Measurements from ENCODE around the gene KRT83. TPM values are rescaled to one million over a fixed set of nuclear protein-coding genes. Genes with fewer than 3 reads are reported as not detected.
A peak's percentile ranks its signal among the peaks of the same experiment; 100 is the strongest.

KRT83 gene
- total RNA-seq, 1 donor from 2014 or later, result not detected

GRCh38 chr12:52333321-52333720 is 12.1 kb upstream of the KRT83 start:
- intact Hi-C loops (cut with micrococcal nuclease), result no loop called here
- peaks cover 12% of the 10 kb centered on the region for H3K27me3 Mint-ChIP-seq

GRCh38 chr12:52332381-52332780 is 11.2 kb upstream of the KRT83 start:
- Mint-ChIP-seq H3K36me3 (ENCODE audit: low read depth) (no peaks in the 10 kb centered on the region), H3K4me3 (no peak overlapping the region), H3K4me1 (peaks cover 8% of the 10 kb centered on the region), H3K9me3 (no peaks in the 10 kb centered on the region), H3K27ac (no peak overlapping the region), H3K27me3 (peaks cover 10% of the 10 kb centered on the region)
- DNase-seq, result no peak
- intact Hi-C loops (cut with micrococcal nuclease), result no loop called here

More at GRCh38 chr12:52333321-52333720, 12.1 kb upstream of the KRT83 start:
- no peak for DNase-seq
- Mint-ChIP-seq H3K4me1 (peaks cover 3% of the 10 kb centered on the region), H3K9me3 (no peaks in the 10 kb centered on the region), H3K36me3 (ENCODE audit: low read depth) (no peaks in the 10 kb centered on the region), H3K27ac (no peak overlapping the region), H3K4me3 (no peak overlapping the region)

DNA sequence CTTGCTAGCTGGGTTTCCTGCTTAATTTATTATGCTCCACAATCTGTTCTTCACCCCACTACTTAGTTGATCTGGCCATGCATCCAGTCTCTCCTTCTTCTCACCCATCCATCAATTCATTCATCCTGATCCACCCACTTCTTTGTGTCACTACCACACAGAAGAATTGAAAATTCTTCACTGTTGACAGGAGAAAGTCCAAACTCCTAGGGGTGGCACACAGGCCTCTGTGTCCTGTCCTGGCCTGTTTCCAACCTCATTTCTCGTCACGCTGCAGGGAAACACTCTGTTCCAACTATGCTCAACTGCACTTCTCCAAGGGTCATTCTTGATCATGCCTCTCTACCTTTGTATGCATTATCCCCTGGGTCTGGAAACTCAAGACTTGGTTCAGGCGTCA is 10.6 kb upstream of the KRT83 start:
- intact Hi-C loops (cut with micrococcal nuclease), result no loop called here

DNA sequence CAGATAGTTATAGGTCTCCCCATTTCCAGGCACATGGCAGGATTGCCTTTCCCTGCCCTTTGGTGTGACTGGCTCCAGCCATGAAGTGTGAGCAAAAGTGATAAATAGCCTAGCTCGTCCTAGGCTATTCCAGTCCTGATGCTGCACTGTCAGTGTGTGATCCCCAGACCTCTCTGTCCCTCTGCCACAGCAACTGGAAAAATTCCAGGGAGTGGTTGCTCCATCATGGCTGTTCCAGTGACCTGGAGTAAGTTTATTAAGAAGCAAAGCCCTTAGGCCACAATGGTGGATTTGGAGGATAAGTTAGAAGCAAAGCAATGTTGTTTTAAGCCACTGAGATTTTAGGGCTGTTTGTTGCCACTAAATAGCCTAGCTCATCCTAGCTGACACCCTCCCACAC is 9.8 kb upstream of the KRT83 start:
- Mint-ChIP-seq H3K36me3 (ENCODE audit: low read depth) (no peaks in the 10 kb centered on the region), H3K9me3 (no peaks in the 10 kb centered on the region), H3K4me3 (no peak overlapping the region), H3K27me3 (peaks cover 18% of the 10 kb centered on the region), H3K27ac (no peak overlapping the region), H3K4me1 (peaks cover 11% of the 10 kb centered on the region)
- no peak for DNase-seq
- intact Hi-C loops (cut with micrococcal nuclease), result no loop called here

More for the DNA sequence above, 10.6 kb upstream of the KRT83 start:
- Mint-ChIP-seq H3K27ac (no peak overlapping the region), H3K4me1 (peaks cover 13% of the 10 kb centered on the region), H3K36me3 (ENCODE audit: low read depth) (no peaks in the 10 kb centered on the region), H3K9me3 (no peaks in the 10 kb centered on the region), H3K4me3 (no peak overlapping the region), H3K27me3 (peaks cover 15% of the 10 kb centered on the region)
- DNase-seq, result no peak

DNA sequence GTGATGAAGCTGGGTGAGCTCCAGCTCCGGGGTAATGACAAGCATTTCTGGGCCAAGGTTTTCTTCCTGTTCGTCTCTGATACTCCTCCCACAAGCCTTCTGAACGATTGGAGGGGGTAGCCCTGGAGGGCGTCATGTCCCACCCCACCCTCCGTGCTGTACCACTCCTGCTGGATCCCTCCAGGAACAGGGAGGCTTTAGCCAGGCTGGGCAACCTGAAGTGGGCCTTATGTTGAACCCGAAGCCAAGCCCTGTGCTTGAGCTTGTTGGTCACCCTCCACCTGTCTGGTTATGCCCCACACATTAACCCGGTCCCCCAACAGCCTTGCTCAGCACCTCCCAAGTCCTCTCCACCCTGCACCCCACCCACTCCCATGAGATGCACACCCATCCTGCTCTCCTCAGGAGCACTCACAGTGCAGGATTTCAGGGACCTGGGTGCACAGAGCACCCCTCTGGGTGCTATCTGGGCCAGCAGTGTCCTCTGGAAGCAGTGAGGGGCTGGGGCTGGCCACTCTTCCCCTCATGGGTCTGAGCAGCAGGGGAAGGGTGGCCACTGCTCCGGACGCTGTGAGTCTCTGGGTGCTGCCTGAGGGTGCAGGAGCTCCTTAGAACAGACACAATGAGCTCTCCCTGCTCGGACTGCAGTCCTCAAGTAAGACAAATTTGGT is 6.8 kb upstream of the KRT83 start:
- Mint-ChIP-seq H3K27me3 (peaks cover 25% of the 10 kb centered on the region), H3K27ac (no peak overlapping the region), H3K36me3 (ENCODE audit: low read depth) (no peaks in the 10 kb centered on the region), H3K4me3 (no peak overlapping the region), H3K4me1 (peaks cover 11% of the 10 kb centered on the region), H3K9me3 (no peaks in the 10 kb centered on the region)
- intact Hi-C loops (cut with micrococcal nuclease), result loop anchor here (1.0 kb wide), 1 partner anchor 172 kb away; no protein-coding TSS in a partner anchor
- DNase-seq, result no peak

GRCh38 chr12:52327052-52327829 is 6.0 kb upstream of the KRT83 start:
- H3K27ac Mint-ChIP-seq, result no peak overlapping the region
- peaks cover 29% of the 10 kb centered on the region for H3K27me3 Mint-ChIP-seq
- intact Hi-C loops (cut with micrococcal nuclease), result loop anchor here (1.0 kb wide), 1 partner anchor 171 kb away; no protein-coding TSS in a partner anchor
- DNase-seq, result peak; percentile 91
- H3K9me3 Mint-ChIP-seq, result no peaks in the 10 kb centered on the region
- H3K4me3 Mint-ChIP-seq, result no peak overlapping the region
- H3K36me3 Mint-ChIP-seq (ENCODE audit: low read depth), result no peaks in the 10 kb centered on the region
- peaks cover 11% of the 10 kb centered on the region for H3K4me1 Mint-ChIP-seq

DNA sequence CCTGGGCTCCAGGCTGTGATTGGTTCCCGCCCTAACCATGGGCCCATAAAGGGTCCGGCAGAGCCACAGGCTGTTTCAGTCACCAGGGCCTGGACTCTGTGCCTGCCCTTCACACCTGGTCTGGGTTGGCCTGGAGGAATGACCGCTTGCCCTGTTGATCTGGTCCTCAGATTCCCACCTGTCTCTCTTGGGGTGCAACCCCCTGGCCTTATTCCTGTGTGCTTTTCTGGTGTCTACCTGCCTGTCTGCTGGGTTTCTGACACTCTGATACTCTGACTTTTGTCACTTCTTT is 2.9 kb upstream of the KRT83 start:
- Mint-ChIP-seq H3K27me3 (peaks cover 31% of the 10 kb centered on the region), H3K4me1 (peaks cover 11% of the 10 kb centered on the region), H3K4me3 (no peak overlapping the region), H3K27ac (no peak overlapping the region), H3K9me3 (no peaks in the 10 kb centered on the region), H3K36me3 (ENCODE audit: low read depth) (no peaks in the 10 kb centered on the region)
- intact Hi-C loops (cut with micrococcal nuclease), result no loop called here
- no peak for DNase-seq

DNA sequence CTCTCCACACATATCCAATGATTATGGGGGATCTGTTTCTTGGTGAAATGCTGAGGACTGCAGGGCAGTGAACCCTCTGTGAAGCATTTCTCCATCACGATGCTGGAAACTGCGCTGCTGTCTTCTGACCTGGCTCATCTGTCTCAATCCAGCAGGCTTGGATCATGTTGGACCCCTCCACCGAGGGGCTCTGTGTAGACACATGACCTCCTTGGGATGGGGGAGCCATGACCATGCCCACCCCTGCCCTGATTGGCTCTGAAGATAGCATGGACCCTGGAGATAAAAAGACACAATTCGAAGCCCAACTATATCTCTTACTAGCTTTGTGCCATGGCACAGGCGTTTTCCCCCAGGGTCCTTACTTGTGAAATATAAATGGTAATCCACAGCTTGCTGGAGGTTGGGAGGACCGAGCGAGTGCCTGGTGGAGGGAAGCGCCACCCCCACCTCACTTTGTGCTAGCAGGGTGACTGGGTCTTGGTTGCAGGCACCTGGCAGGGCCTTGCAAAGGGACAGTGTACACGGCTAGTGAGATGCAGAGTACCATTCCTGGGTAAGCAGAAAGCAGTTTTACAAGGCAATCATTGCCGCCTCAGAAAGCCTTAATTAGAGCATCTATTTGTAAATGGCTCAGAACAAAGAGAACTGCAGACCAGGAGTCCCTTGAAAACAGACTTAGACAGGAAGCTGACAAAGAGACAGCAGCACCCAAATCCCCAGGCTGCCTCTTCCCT is 2.4 kb upstream of the KRT83 start:
- Mint-ChIP-seq H3K27me3 (peaks cover 33% of the 10 kb centered on the region), H3K27ac (no peak overlapping the region), H3K4me1 (peaks cover 11% of the 10 kb centered on the region), H3K9me3 (no peaks in the 10 kb centered on the region), H3K36me3 (ENCODE audit: low read depth) (no peaks in the 10 kb centered on the region), H3K4me3 (no peak overlapping the region)
- intact Hi-C loops (cut with micrococcal nuclease), result no loop called here
- DNase-seq, result no peak

DNA sequence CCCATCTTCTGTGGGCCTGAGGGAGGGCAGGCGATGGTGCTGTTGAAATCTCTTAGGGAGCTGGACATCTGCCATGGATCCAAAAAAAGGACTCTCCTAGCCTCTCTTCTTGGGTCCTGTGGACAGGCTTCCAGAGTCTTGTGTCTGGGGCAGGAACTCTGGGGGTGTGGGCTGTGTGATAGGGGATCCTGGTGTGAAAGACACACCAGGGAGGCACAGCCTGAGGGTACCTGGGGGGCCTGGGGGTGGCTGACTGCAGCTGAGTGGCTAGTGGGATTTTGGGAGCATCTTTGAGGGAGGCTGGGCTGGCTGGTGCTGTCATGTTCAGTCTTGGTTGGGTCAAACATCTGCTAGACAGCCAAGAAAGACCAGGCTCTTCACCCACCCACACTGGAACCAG is 1.8 kb upstream of the KRT83 start:
- Mint-ChIP-seq H3K4me1 (peaks cover 11% of the 10 kb centered on the region), H3K27me3 (peaks cover 34% of the 10 kb centered on the region), H3K9me3 (no peaks in the 10 kb centered on the region), H3K36me3 (ENCODE audit: low read depth) (no peaks in the 10 kb centered on the region), H3K27ac (no peak overlapping the region), H3K4me3 (no peak overlapping the region)
- DNase-seq, result no peak
- intact Hi-C loops (cut with micrococcal nuclease), result no loop called here

DNA sequence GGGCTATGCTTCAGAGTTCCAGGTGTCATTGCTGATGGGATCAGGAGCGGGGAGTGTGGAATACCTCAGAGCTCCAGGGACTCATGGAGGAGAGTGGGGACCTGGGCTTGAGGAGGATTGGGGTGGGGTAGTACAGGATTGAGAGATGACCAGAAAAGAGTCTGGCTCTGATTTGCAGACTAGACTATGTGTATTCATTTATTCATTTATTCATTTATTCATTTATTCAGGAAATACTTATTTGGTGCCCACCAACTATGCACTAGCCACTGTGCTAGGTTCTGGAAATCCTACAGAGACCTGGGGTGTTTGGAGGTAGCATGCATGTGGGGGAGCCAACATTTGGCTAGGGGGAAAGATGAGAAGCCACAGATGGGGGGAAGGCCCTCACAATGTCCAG is 871 bp upstream of the KRT83 start:
- DNase-seq, result no peak
- intact Hi-C loops (cut with micrococcal nuclease), result no loop called here
- peaks cover 3% of the 10 kb centered on the region for H3K4me1 Mint-ChIP-seq
- peaks cover 32% of the 10 kb centered on the region for H3K27me3 Mint-ChIP-seq
- no peaks in the 10 kb centered on the region for H3K9me3 Mint-ChIP-seq
- no peak overlapping the region for H3K4me3 Mint-ChIP-seq
- no peak overlapping the region for H3K27ac Mint-ChIP-seq
- H3K36me3 Mint-ChIP-seq (ENCODE audit: low read depth), result no peaks in the 10 kb centered on the region

- H3K9me3 Mint-ChIP-seq, result no peaks in the 10 kb centered on the region
- intact Hi-C loops (cut with micrococcal nuclease), result no loop called here
- H3K4me3 Mint-ChIP-seq, result no peak overlapping the region
- no peaks in the 10 kb centered on the region for H3K4me1 Mint-ChIP-seq
- no peak overlapping the region for H3K27ac Mint-ChIP-seq
- no peaks in the 10 kb centered on the region for H3K36me3 Mint-ChIP-seq (ENCODE audit: low read depth)
- H3K27me3 Mint-ChIP-seq, result peaks cover 28% of the 10 kb centered on the region
- no peak for DNase-seq
Observed at GRCh38 chr12:52321418-52321817, 220 bp upstream of the KRT83 start.

- H3K36me3 Mint-ChIP-seq (ENCODE audit: low read depth), result no peaks in the 10 kb centered on the region
- H3K27me3 Mint-ChIP-seq, result peaks cover 22% of the 10 kb centered on the region
- no peak overlapping the region for H3K4me3 Mint-ChIP-seq
- intact Hi-C loops (cut with micrococcal nuclease), result no loop called here
- DNase-seq, result no peak
- no peaks in the 10 kb centered on the region for H3K9me3 Mint-ChIP-seq
- no peak overlapping the region for H3K27ac Mint-ChIP-seq
- no peaks in the 10 kb centered on the region for H3K4me1 Mint-ChIP-seq
Observed at GRCh38 chr12:52319097-52319496, 2.1 kb downstream of the KRT83 start.

- no peak for DNase-seq
- Mint-ChIP-seq H3K27me3 (peaks cover 28% of the 10 kb centered on the region), H3K9me3 (no peaks in the 10 kb centered on the region), H3K4me3 (no peak overlapping the region), H3K27ac (no peak overlapping the region), H3K36me3 (ENCODE audit: low read depth) (no peaks in the 10 kb centered on the region), H3K4me1 (no peaks in the 10 kb centered on the region)
- intact Hi-C loops (cut with micrococcal nuclease), result no loop called here
Observed at GRCh38 chr12:52318241-52318990, 2.8 kb downstream of the KRT83 start.
